IMR-90 (cell line): ENCODE data around the gene CYB5R4.

Experiments
- BHLHE40 ChIP-seq: fragments of 150-350 bp; IDR thresholded peaks from 2 replicates; pipeline ENCODE4 v1.6.1; 2016; ENCODE audit warnings: mild to moderate bottlenecking, low read depth, low read length
- CEBPB ChIP-seq: IDR thresholded peaks from 2 replicates; pipeline ENCODE4 v1.6.1; 2012; ENCODE audit warnings: low read depth, low read length, improper control_type of control experiment
- CHD1 ChIP-seq: IDR thresholded peaks from 2 replicates; pipeline ENCODE4 v1.6.1; 2012; ENCODE audit warnings: low read depth, low read length, improper control_type of control experiment
- CTCF ChIP-seq: conservative IDR thresholded peaks from 2 replicates; pipeline ENCODE4 v1.5.1; 2012; ENCODE audit warnings: mild to moderate bottlenecking, low read depth, low read length, improper control_type of control experiment
- ELK1 ChIP-seq: fragments of 150-350 bp; IDR thresholded peaks from 2 replicates; pipeline ENCODE4 v1.6.1; 2016; ENCODE audit warnings: low read depth, mild to moderate bottlenecking, low read length, moderate library complexity, borderline replicate concordance
- FOS ChIP-seq: fragments of 150-350 bp; IDR thresholded peaks from 2 replicates; pipeline ENCODE4 v1.6.1; 2016; ENCODE audit warnings: low read depth, low read length
- MAFK ChIP-seq: IDR thresholded peaks from 2 replicates; pipeline ENCODE4 v1.6.1; 2012; ENCODE audit warnings: low read depth, low read length, improper control_type of control experiment
- MAZ ChIP-seq: IDR thresholded peaks from 2 replicates; pipeline ENCODE4 v1.6.1; 2012; ENCODE audit warnings: low read depth, mild to moderate bottlenecking, low read length, improper control_type of control experiment, moderate library complexity, borderline replicate concordance
- POLR2A ChIP-seq: IDR thresholded peaks from 2 replicates; pipeline ENCODE4 v1.6.1; 2012; ENCODE audit warnings: mild to moderate bottlenecking, low read depth, low read length
- RAD21 ChIP-seq: IDR thresholded peaks from 2 replicates; pipeline ENCODE4 v1.6.1; 2012; ENCODE audit warnings: low read length, improper control_type of control experiment
- RCOR1 ChIP-seq: IDR thresholded peaks from 2 replicates; pipeline ENCODE4 v1.6.1; 2012; ENCODE audit warnings: mild to moderate bottlenecking, low read length, improper control_type of control experiment; ENCODE audit not compliant: insufficient replicate concordance
- RFX5 ChIP-seq: IDR thresholded peaks from 2 replicates; pipeline ENCODE4 v1.8.0; 2012; ENCODE audit warnings: low read depth, mild to moderate bottlenecking, low read length, moderate library complexity
- SMC3 ChIP-seq: fragments of 150-350 bp; IDR thresholded peaks from 2 replicates; pipeline ENCODE4 v1.6.1; 2016; ENCODE audit warnings: low read depth, mild to moderate bottlenecking, antibody characterized with exemption, low read length, moderate library complexity
- TF ChIP-seq, protein P1 (sequence below): fragments of 150-350 bp; IDR thresholded peaks from 2 replicates; pipeline ENCODE4 v1.6.1; 2017; ENCODE audit warnings: mild to moderate bottlenecking, antibody characterized with exemption, low read length, low read depth

DNA sequence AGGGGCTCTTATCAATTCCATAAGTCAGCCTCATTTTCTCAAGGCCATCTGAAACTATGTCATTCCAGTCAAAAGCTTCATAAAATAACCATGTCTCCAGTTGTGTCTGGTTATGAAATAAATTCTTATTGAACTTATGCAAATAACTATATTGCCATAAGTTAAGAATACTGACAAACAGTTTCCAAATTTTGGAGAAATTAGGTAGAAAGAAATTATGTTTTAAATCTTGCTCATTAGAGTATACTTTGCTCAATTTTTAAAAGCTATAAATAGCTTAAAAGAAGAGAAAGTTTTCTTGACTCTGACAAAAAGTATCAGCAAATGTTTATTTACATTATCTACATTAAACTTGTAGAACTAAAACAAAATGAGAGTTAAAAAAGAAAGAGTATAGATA is 111.1 kb downstream of the CYB5R4 start:
- no peak for TF ChIP-seq BHLHE40
- TF ChIP-seq POLR2A = no peak
- no peak for TF ChIP-seq CTCF
- no peak for TF ChIP-seq SMC3
- TF ChIP-seq ELK1 = no peak
- no peak for TF ChIP-seq MAZ
- no peak for TF ChIP-seq RFX5
- TF ChIP-seq, protein P1, sequence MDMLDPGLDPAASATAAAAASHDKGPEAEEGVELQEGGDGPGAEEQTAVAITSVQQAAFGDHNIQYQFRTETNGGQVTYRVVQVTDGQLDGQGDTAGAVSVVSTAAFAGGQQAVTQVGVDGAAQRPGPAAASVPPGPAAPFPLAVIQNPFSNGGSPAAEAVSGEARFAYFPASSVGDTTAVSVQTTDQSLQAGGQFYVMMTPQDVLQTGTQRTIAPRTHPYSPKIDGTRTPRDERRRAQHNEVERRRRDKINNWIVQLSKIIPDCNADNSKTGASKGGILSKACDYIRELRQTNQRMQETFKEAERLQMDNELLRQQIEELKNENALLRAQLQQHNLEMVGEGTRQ = no peak
- TF ChIP-seq CEBPB = no peak
- no peak for TF ChIP-seq MAFK
- TF ChIP-seq RAD21 = no peak
- TF ChIP-seq CHD1 = no peak
- no peak for TF ChIP-seq RCOR1
- TF ChIP-seq FOS = no peak
